SK-MEL-5 (cell line): ENCODE data around the gene TTC28. TPM values are rescaled to one million over a fixed set of nuclear protein-coding genes. Genes with fewer than 3 reads are reported as not detected.

ENCODE experiments used
- DNase-seq: peaks from one replicate; pipeline ENCODE4 v3.0.0-alpha.2; 2016; ENCODE audit warnings: low read depth, low spot score
- in situ Hi-C: cut with HindIII; loops from 2 replicates; pipeline ENCODE4 v1.10.0; 2016; ENCODE audit warnings: low sequenced_read_pairs, high pct_unique_total_duplicates, low pct_unique_long_range_greater_than_20kb
- total RNA-seq: library from RNA; depleted of rRNA; stranded (reverse); fragments of >200 nt; shearing (Covaris generic); gene quantifications from 2 replicates; pipeline ENCODE4 v1.2.3, GENCODE V29; 2014

The TTC28 gene
- total RNA-seq, 1 experiment from 2014 or later, result 5.8 TPM

GRCh38 chr22:27980424-27981148, 699.1 kb downstream of the TTC28 start:
- in situ Hi-C loops, result no loop called here
- DNase-seq, result peak; percentile 11

GRCh38 chr22:27978802-27979201, 700.8 kb downstream of the TTC28 start:
- in situ Hi-C loops, result no loop called here
- no peak for DNase-seq

- in situ Hi-C loops, result no loop called here
- DNase-seq, result no peak
Observed at GRCh38 chr22:27978317-27978716, 701.3 kb downstream of the TTC28 start.

- DNase-seq, result no peak
- in situ Hi-C loops, result no loop called here
Observed at GRCh38 chr22:27976586-27976985, 703.1 kb downstream of the TTC28 start.

- DNase-seq, result no peak
- in situ Hi-C loops, result no loop called here
Observed at GRCh38 chr22:27975381-27976013, 704.1 kb downstream of the TTC28 start.

GRCh38 chr22:27973846-27974245, 705.8 kb downstream of the TTC28 start:
- in situ Hi-C loops, result no loop called here

GRCh38 chr22:27972732-27973698, 706.6 kb downstream of the TTC28 start:
- DNase-seq, result no peak
- in situ Hi-C loops, result no loop called here

More at GRCh38 chr22:27973846-27974245, 705.8 kb downstream of the TTC28 start:
- DNase-seq, result no peak

- in situ Hi-C loops, result no loop called here
- DNase-seq, result no peak
Observed at GRCh38 chr22:27971926-27972325, 707.7 kb downstream of the TTC28 start.

GRCh38 chr22:27970596-27971220, 708.9 kb downstream of the TTC28 start:
- in situ Hi-C loops, result no loop called here
- DNase-seq, result no peak

GRCh38 chr22:27966168-27967064, 713.2 kb downstream of the TTC28 start:
- no peak for DNase-seq
- in situ Hi-C loops, result no loop called here

GRCh38 chr22:27962268-27963044, 717.2 kb downstream of the TTC28 start:
- DNase-seq, result no peak

GRCh38 chr22:27961680-27962079, 718.0 kb downstream of the TTC28 start:
- no peak for DNase-seq
- in situ Hi-C loops, result no loop called here

More at GRCh38 chr22:27962268-27963044, 717.2 kb downstream of the TTC28 start:
- in situ Hi-C loops, result no loop called here

- DNase-seq, result no peak
- in situ Hi-C loops, result no loop called here
Observed at GRCh38 chr22:27961182-27961581, 718.5 kb downstream of the TTC28 start.

- in situ Hi-C loops, result no loop called here
- peak; percentile 10 for DNase-seq
Observed at GRCh38 chr22:27959335-27960090, 720.1 kb downstream of the TTC28 start.

GRCh38 chr22:27952779-27953178, 726.9 kb downstream of the TTC28 start:
- DNase-seq, result no peak
- in situ Hi-C loops, result no loop called here
